Activated B cell treated with CpG ODN at 0.5 μM for 24 hours (primary cell): ENCODE data around the gene SCAPER. TPM values are rescaled to one million over a fixed set of nuclear protein-coding genes. Genes with fewer than 3 reads are reported as not detected.

Source experiments
- ATAC-seq: fragments of 200-7000 bp; cut with Tn5 transposase; one replicate; pipeline ENCODE4 v1.10.0; 2021; ENCODE audit warnings: low read depth, mild to moderate bottlenecking, moderate library complexity
- CTCF ChIA-PET: fragments of 350-600 bp; sonication (Branson Sonifier 250); formaldehyde crosslinking; loops from one replicate; lab custom pipeline; 2021; ENCODE audit warnings: antibody characterized with exemption; lab: Charles Lee
- POLR2A ChIA-PET: fragments of 350-600 bp; sonication (Branson Sonifier 250); formaldehyde crosslinking; loops from one replicate; lab custom pipeline; 2021; ENCODE audit warnings: antibody characterized with exemption; lab: Charles Lee
- DNase-seq: peaks from one replicate; pipeline ENCODE4 v3.0.0; 2022
- H3K27ac Mint-ChIP-seq: one replicate; pipeline ENCODE4 v1.8.0; 2020; ENCODE audit warnings: mixed read lengths
- H3K27me3 Mint-ChIP-seq: one replicate; pipeline ENCODE4 v1.8.0; 2021; ENCODE audit warnings: mixed read lengths
- H3K36me3 Mint-ChIP-seq: one replicate; pipeline ENCODE4 v1.8.0; 2021; ENCODE audit warnings: low read depth, mixed read lengths
- H3K4me1 Mint-ChIP-seq: one replicate; pipeline ENCODE4 v1.8.0; 2021; ENCODE audit warnings: mixed read lengths
- H3K4me3 Mint-ChIP-seq: one replicate; pipeline ENCODE4 v1.8.0; 2020; ENCODE audit warnings: mild to moderate bottlenecking, mixed read lengths
- H3K9me3 Mint-ChIP-seq: one replicate; pipeline ENCODE4 v1.8.0; 2020; ENCODE audit warnings: mixed read lengths
- intact Hi-C: fragments of 100-400 bp; cut with micrococcal nuclease; formaldehyde crosslinking; loops from one replicate; pipeline ENCODE4 v1.15.1; 2024
- total RNA-seq: library from RNA; stranded (reverse); gene quantifications from 2 replicates; pipeline ENCODE4 v1.2.3, GENCODE V29; 2022
- TF ChIP-seq, protein P1 (sequence below): fragments of 200-600 bp; IDR thresholded peaks from one replicate; pipeline ENCODE4 v1.8.0; 2022; ENCODE audit warnings: antibody characterized with exemption, mild to moderate bottlenecking

SCAPER gene
- total RNA-seq, 1 donor from 2014 or later, result 38.8 TPM

DNA sequence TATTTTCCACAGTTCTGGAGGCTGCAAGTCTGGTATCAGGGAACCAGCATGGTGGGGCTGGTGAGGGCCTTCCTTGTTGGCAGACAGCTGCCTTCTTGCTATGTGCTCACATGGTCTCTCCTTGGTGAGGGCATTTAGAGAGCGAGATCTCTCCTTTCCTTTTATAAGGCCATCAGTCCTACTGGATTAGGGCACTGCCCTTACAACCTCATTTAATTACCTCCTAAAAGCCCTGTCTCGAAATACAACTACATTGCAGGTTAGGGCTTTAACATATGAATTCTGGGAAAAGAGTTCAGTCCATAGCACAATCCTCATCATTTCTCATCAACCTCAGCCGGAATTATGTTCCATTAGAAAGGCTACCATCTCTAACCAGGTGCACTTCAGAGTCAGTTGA, 546.7 kb downstream of the SCAPER start:
- ATAC-seq (no peak), DNase-seq (no peak)
- Mint-ChIP-seq H3K36me3 (peaks cover 17% of the 10 kb centered on the region), H3K9me3 (no peaks in the 10 kb centered on the region), H3K27me3 (no peaks in the 10 kb centered on the region), H3K4me3 (no peak overlapping the region), H3K27ac (no peak overlapping the region), H3K4me1 (no peaks in the 10 kb centered on the region)
- TF ChIP-seq, protein P1, sequence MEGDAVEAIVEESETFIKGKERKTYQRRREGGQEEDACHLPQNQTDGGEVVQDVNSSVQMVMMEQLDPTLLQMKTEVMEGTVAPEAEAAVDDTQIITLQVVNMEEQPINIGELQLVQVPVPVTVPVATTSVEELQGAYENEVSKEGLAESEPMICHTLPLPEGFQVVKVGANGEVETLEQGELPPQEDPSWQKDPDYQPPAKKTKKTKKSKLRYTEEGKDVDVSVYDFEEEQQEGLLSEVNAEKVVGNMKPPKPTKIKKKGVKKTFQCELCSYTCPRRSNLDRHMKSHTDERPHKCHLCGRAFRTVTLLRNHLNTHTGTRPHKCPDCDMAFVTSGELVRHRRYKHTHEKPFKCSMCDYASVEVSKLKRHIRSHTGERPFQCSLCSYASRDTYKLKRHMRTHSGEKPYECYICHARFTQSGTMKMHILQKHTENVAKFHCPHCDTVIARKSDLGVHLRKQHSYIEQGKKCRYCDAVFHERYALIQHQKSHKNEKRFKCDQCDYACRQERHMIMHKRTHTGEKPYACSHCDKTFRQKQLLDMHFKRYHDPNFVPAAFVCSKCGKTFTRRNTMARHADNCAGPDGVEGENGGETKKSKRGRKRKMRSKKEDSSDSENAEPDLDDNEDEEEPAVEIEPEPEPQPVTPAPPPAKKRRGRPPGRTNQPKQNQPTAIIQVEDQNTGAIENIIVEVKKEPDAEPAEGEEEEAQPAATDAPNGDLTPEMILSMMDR, result no peak
- ChIA-PET CTCF (no interaction called here), POLR2A (no interaction called here)
- intact Hi-C loops, result no loop called here

DNA sequence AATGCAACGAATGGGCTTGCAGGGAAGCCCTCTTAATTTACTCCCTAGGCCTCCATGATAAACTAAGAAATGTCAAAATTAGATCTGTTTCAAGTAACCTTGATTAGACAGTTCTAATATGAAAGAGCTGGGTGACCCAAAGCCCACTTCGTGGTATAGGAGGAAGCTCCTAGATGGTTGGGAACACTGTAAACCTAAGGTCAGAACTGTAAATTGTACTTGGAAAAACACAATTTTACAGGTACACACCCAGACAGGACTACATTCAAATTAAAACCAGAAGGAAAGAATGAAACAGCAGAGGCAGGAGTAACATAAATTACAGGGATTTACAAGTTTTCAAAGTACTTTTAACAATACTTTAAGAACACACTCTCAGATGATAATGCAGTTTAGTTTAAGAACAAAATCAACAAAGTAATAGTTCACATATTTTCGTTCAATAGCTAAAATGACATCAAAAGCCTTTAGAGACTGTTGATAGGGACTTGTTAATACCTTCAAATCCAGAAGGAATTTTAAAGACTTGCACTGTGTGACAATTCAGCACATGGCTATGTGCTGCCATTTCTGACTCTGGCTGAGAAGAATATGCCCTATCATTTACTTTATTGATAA, 550.2 kb downstream of the SCAPER start:
- H3K36me3 Mint-ChIP-seq, result peaks cover 26% of the 10 kb centered on the region
- DNase-seq (no peak), ATAC-seq (no peak)
- no peaks in the 10 kb centered on the region for H3K9me3 Mint-ChIP-seq
- intact Hi-C loops, result no loop called here
- H3K27ac Mint-ChIP-seq, result no peak overlapping the region
- no peaks in the 10 kb centered on the region for H3K27me3 Mint-ChIP-seq
- TF ChIP-seq, protein P1, result no peak
- H3K4me1 Mint-ChIP-seq, result no peaks in the 10 kb centered on the region
- CTCF ChIA-PET, result interaction anchor here (0.7 kb wide), 1 partner anchor 643 kb away, joined by 3 read pairs; no protein-coding TSS in a partner anchor
- POLR2A ChIA-PET, result interaction anchor here (0.5 kb wide), 1 partner anchor 486 kb away, joined by 6 read pairs; no protein-coding TSS in a partner anchor
- no peak overlapping the region for H3K4me3 Mint-ChIP-seq

DNA sequence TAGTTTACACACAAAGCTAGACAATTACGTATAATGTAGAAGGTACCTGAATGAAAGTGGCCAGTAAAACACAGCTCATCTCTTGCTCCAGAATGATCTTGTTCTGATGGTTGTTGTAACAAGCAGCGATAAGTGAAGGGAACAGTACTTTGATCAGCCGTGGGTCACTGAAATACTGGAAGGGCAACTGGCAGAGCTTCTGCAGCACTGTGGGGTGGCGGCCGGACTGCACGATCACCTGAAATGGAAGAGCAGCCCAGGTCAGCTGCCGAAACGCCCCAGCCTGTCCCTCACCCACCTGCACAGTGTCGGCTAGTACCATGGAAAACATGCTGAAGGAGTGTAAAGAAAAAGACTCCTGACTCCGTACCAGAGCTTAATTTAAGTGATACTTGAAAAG, 551.2 kb downstream of the SCAPER start:
- POLR2A ChIA-PET, result no interaction called here
- no peaks in the 10 kb centered on the region for H3K9me3 Mint-ChIP-seq
- intact Hi-C loops, result no loop called here

DNA sequence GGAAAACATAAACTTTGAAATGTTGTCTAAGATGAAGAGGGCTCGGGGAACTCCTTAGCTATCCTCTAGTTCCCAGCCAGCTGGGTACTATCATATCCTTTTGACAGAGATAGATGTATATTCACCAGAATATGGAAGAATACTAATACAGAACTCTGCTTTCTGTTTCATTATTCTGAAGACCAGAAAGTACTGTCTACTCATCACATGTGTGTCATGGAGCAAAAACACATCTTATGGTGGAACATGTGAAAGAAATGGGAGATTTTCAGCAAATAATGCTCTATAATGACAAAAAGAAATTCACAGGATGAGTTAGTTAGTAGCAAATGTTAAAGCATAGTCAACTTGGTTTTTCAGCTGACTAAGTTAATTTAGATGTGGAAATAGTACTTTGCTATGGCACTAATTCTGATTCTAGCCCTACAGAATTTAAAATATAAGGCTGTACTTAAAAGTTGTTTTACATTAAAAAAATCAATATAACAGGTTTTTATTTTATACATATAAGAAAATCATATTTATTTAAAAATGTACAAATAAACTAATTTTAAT, 552.0 kb downstream of the SCAPER start:
- DNase-seq, result no peak
- TF ChIP-seq, protein P1, result no peak
- Mint-ChIP-seq H3K36me3 (peaks cover 26% of the 10 kb centered on the region), H3K4me1 (no peaks in the 10 kb centered on the region), H3K4me3 (no peak overlapping the region), H3K27ac (no peak overlapping the region), H3K27me3 (peaks cover 5% of the 10 kb centered on the region), H3K9me3 (no peaks in the 10 kb centered on the region)
- POLR2A ChIA-PET, result no interaction called here
- CTCF ChIA-PET, result no interaction called here
- intact Hi-C loops, result no loop called here
- ATAC-seq, result no peak

More for the DNA sequence above, 551.2 kb downstream of the SCAPER start:
- Mint-ChIP-seq H3K4me3 (no peak overlapping the region), H3K27ac (no peak overlapping the region), H3K27me3 (peaks cover 2% of the 10 kb centered on the region), H3K4me1 (no peaks in the 10 kb centered on the region), H3K36me3 (peaks cover 22% of the 10 kb centered on the region)
- CTCF ChIA-PET, result interaction anchor here (0.7 kb wide), 1 partner anchor 644 kb away, joined by 3 read pairs; no protein-coding TSS in a partner anchor
- DNase-seq, result no peak
- no peak for ATAC-seq
- TF ChIP-seq, protein P1, result no peak

DNA sequence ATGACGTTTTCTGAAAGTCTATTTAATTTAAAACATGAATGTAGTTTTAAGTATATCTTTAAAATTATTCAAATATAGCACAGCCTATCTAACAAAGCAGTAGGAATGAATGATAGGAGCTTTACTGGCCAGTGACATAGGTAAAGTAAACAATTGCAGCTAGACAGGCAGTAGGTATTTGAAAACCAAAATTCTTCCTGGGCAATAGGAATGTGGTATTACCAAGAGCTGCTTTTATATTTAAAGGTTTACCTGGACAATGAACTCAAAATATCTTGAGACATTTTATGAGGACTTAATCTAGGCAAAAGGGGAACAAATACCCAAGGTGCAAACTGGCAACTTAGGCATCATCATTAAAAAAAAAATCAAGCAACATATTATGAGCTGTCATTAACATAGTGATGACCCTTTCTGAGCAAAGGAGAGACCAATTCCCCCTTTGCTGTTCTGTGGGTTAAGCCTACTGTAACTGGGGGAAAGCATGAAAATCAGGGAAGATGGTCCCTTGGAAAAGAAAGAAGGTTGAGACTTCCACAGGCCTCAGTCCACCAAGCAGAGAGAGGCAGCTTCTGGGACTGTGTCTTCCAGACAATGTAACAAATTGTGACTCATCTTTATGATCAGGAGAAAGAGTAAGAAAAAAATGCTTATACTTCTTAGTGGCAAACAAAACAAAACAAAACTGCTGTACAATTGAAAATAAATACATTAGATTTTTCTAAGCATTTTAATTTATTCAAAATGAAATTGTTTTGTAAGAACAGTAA, 555.7 kb downstream of the SCAPER start:
- ATAC-seq (no peak), DNase-seq (no peak)
- Mint-ChIP-seq H3K27ac (no peak overlapping the region), H3K36me3 (peaks cover 20% of the 10 kb centered on the region), H3K9me3 (no peaks in the 10 kb centered on the region), H3K27me3 (peaks cover 25% of the 10 kb centered on the region), H3K4me3 (no peak overlapping the region), H3K4me1 (peaks cover 17% of the 10 kb centered on the region)
- TF ChIP-seq, protein P1, result no peak
- POLR2A ChIA-PET, result interaction anchor here (0.5 kb wide), 1 partner anchor 8 kb away, joined by 3 read pairs; no protein-coding TSS in a partner anchor
- intact Hi-C loops, result loop anchor here (10.0 kb wide), 2 partner anchors 225 to 735 kb away; no protein-coding TSS in a partner anchor
- CTCF ChIA-PET, result no interaction called here
